Gastrocnemius medialis (tissue), 4 donors: ENCODE results near the gene APOBEC3H.

Experiments
- POLR2A ChIP-seq, 2 donors: fragments of 450-650 bp; IDR thresholded peaks; one replicate each; pipeline ENCODE4 v1.6.1; 2017; ENCODE audit warnings: antibody characterized with exemption in 2 of 2, mild to moderate bottlenecking in 2 of 2, moderate library complexity in 2 of 2
- TF ChIP-seq, protein P1 (sequence below), 5 experiments: fragments of 450-650 bp in 3 of 5; fragments of 200-600 bp in 2 of 5; sonication (generic) in 2 of 5; IDR thresholded peaks in 4 of 5; conservative IDR thresholded peaks in 1 of 5; 1 replicate in 4 of 5; 2 replicates in 1 of 5; pipeline ENCODE4 v1.5.1; 2016 to 2019; ENCODE audit warnings: antibody characterized with exemption in 5 of 5, mild to moderate bottlenecking in 3 of 5, moderate library complexity in 3 of 5

DNA sequence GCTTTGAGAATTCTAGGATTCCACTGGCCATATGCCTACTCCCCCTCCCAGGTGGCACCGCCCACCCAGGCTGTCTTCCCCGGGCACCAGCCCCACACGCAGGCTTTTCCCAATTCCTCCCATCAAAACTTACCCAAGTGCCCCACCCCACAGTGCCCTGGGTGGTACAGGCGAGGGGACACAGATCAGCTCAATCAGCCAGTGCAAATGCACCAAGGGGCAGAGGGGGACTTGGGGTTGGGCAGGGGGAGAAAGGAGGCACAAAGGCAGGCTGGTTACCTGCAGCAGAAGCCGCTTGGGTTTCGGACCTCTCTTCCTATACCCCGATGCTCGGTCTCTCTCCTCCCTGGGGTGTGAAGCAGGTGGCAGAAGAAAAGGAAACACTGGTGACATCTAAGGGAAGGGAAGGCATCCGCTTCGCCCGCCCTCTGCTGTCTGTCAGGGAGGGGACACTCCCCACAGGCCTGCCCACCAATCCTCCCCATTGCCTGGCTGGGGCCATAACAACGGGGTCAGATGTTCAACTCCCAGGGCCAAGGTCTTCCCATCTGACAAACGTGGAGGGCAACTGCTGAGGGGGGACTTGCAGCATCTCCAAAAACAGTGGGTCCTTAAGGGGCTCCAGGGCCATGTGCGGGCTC lies 41.4 kb downstream of the APOBEC3H start:
- TF ChIP-seq, protein P1, sequence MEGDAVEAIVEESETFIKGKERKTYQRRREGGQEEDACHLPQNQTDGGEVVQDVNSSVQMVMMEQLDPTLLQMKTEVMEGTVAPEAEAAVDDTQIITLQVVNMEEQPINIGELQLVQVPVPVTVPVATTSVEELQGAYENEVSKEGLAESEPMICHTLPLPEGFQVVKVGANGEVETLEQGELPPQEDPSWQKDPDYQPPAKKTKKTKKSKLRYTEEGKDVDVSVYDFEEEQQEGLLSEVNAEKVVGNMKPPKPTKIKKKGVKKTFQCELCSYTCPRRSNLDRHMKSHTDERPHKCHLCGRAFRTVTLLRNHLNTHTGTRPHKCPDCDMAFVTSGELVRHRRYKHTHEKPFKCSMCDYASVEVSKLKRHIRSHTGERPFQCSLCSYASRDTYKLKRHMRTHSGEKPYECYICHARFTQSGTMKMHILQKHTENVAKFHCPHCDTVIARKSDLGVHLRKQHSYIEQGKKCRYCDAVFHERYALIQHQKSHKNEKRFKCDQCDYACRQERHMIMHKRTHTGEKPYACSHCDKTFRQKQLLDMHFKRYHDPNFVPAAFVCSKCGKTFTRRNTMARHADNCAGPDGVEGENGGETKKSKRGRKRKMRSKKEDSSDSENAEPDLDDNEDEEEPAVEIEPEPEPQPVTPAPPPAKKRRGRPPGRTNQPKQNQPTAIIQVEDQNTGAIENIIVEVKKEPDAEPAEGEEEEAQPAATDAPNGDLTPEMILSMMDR (IDR thresholded peaks at IDR 0.05 in 4 of 5, conservative IDR thresholded peaks at IDR 0.05 in 1 of 5), result no peak
- no peak for TF ChIP-seq POLR2A (IDR thresholded peaks at IDR 0.05)
